IMR-90 (cell line): ENCODE results near the gene CCDC60. TPM values are rescaled to one million over a fixed set of nuclear protein-coding genes. Genes with fewer than 3 reads are reported as not detected.

Source experiments
- ATAC-seq: fragments of 200-7000 bp; cut with Tn5 transposase; 2 replicates; pipeline ENCODE4 v1.9.1; 2020; ENCODE audit warnings: low read depth, mild to moderate bottlenecking, moderate library complexity
- BruUV-seq: library from RNA; stranded (reverse); fragments of 400-500 nt; replicated peaks from 2 replicates; lab custom pipeline; 2021; lab: Mats Ljungman, UMichigan
- CTCF ChIA-PET: fragments of 300-600 bp; formaldehyde crosslinking; extraction: SDS; loops from one replicate; lab custom pipeline; 2021; ENCODE audit warnings: antibody characterized with exemption; lab: Yijun Ruan, JAX
- POLR2A ChIA-PET: fragments of 300-600 bp; sonication (Branson Sonifier 250); formaldehyde crosslinking; loops from one replicate; lab custom pipeline; 2022; ENCODE audit warnings: antibody characterized with exemption; ENCODE audit not compliant: unreplicated experiment; lab: Charles Lee
- DNase-seq: peaks from one replicate; pipeline ENCODE4 v3.0.0; 2013
- H2AFZ ChIP-seq: replicated peaks from 2 replicates; pipeline ENCODE3; 2013; ENCODE audit warnings: low read length, mild to moderate bottlenecking; ENCODE audit not compliant: poor library complexity
- H2AK5ac ChIP-seq: 2 replicates; pipeline ENCODE4 v1.6.1; 2013; ENCODE audit warnings: low read depth, low read length, inconsistent platforms
- H2AK9ac ChIP-seq: replicated peaks from 2 replicates; pipeline ENCODE3; 2013; ENCODE audit warnings: mild to moderate bottlenecking, low read depth, low read length, moderate library complexity; ENCODE audit not compliant: poor library complexity
- H2BK120ac ChIP-seq: 2 replicates; pipeline ENCODE4 v1.6.1; 2013; ENCODE audit warnings: low read depth, low read length, inconsistent platforms
- H2BK15ac ChIP-seq: 3 replicates; pipeline ENCODE4 v1.6.1; 2013; ENCODE audit warnings: low read depth, low read length, inconsistent platforms
- H2BK20ac ChIP-seq: 2 replicates; pipeline ENCODE4 v1.6.1; 2013; ENCODE audit warnings: low read depth, mild to moderate bottlenecking, inconsistent platforms, low read length, moderate library complexity
- H2BK5ac ChIP-seq: 2 replicates; pipeline ENCODE4 v1.6.1; 2013; ENCODE audit warnings: mild to moderate bottlenecking, low read depth, low read length, inconsistent platforms; ENCODE audit not compliant: poor library complexity, severe bottlenecking
- H3K14ac ChIP-seq: replicated peaks from 2 replicates; pipeline ENCODE4 v1.6.1; 2013; ENCODE audit warnings: low read depth, low read length, inconsistent platforms
- H3K18ac ChIP-seq: 2 replicates; pipeline ENCODE4 v1.6.1; 2013; ENCODE audit warnings: low read depth, low read length, control low read depth
- H3K23ac ChIP-seq: 2 replicates; pipeline ENCODE4 v1.6.1; 2013; ENCODE audit warnings: low read depth, low read length, inconsistent platforms
- H3K27ac ChIP-seq: 2 replicates; pipeline ENCODE4 v1.5.1; 2013; ENCODE audit warnings: mild to moderate bottlenecking, control low read depth, low read length; ENCODE audit not compliant: insufficient read depth
- H3K27me3 ChIP-seq: 2 replicates; pipeline ENCODE4 v1.6.1; 2013; ENCODE audit warnings: low read length; ENCODE audit not compliant: control insufficient read depth, insufficient read depth
- H3K36me3 ChIP-seq: 2 replicates; pipeline ENCODE4 v1.6.1; 2013; ENCODE audit warnings: low read length, mixed read lengths; ENCODE audit not compliant: control insufficient read depth, insufficient read depth
- H3K4ac ChIP-seq: 2 replicates; pipeline ENCODE4 v1.6.1; 2013; ENCODE audit warnings: low read depth, low read length, inconsistent platforms
- H3K4me1 ChIP-seq: 2 replicates; pipeline ENCODE4 v1.6.1; 2013; ENCODE audit warnings: low read length, mixed read lengths; ENCODE audit not compliant: control insufficient read depth, insufficient read depth
- H3K4me2 ChIP-seq: 2 replicates; pipeline ENCODE4 v1.6.1; 2013; ENCODE audit warnings: low read depth, mild to moderate bottlenecking, control low read depth, low read length, moderate library complexity
- H3K4me3 ChIP-seq: 2 replicates; pipeline ENCODE4 v1.5.1; 2013; ENCODE audit warnings: low read depth, mild to moderate bottlenecking, control low read depth, low read length, moderate library complexity; ENCODE audit not compliant: insufficient read depth
- H3K56ac ChIP-seq: 2 replicates; pipeline ENCODE4 v1.6.1; 2013; ENCODE audit warnings: low read length, inconsistent platforms; ENCODE audit not compliant: insufficient read depth; ENCODE audit errors: extremely low read depth
- H3K79me1 ChIP-seq, 2 experiments: 2 replicates each; pipeline ENCODE4 v1.6.1; 2013; ENCODE audit warnings: low read length in 2 of 2, inconsistent platforms in 1 of 2, low read depth in 1 of 2
- H3K9ac ChIP-seq: 2 replicates; pipeline ENCODE4 v1.6.1; 2013; ENCODE audit warnings: low read depth, low read length, control low read depth
- H3K9me1 ChIP-seq: 2 replicates; pipeline ENCODE4 v1.6.1; 2013; ENCODE audit warnings: low read length, inconsistent platforms; ENCODE audit not compliant: insufficient read depth
- H3K9me3 ChIP-seq: 2 replicates; pipeline ENCODE4 v1.6.1; 2013; ENCODE audit warnings: low read length; ENCODE audit not compliant: control insufficient read depth, insufficient read depth
- H4K20me1 ChIP-seq: 2 replicates; pipeline ENCODE4 v1.6.1; 2013; ENCODE audit warnings: low read length, inconsistent platforms; ENCODE audit not compliant: insufficient read depth
- H4K5ac ChIP-seq: 2 replicates; pipeline ENCODE4 v1.6.1; 2013; ENCODE audit warnings: mild to moderate bottlenecking, low read depth, low read length, control low read depth
- H4K8ac ChIP-seq, 2 experiments: 2 replicates each; pipeline ENCODE4 v1.6.1; 2013; ENCODE audit warnings: low read depth in 2 of 2, low read length in 2 of 2, control low read depth in 1 of 2, inconsistent platforms in 1 of 2
- H4K91ac ChIP-seq: 2 replicates; pipeline ENCODE4 v1.6.1; 2013; ENCODE audit warnings: low read depth, low read length, inconsistent platforms; ENCODE audit not compliant: insufficient read depth
- BHLHE40 ChIP-seq: fragments of 150-350 bp; IDR thresholded peaks from 2 replicates; pipeline ENCODE4 v1.6.1; 2016; ENCODE audit warnings: mild to moderate bottlenecking, low read depth, low read length
- CHD1 ChIP-seq: IDR thresholded peaks from 2 replicates; pipeline ENCODE4 v1.6.1; 2012; ENCODE audit warnings: low read depth, low read length, improper control_type of control experiment
- ELK1 ChIP-seq: fragments of 150-350 bp; IDR thresholded peaks from 2 replicates; pipeline ENCODE4 v1.6.1; 2016; ENCODE audit warnings: low read depth, mild to moderate bottlenecking, low read length, moderate library complexity, borderline replicate concordance
- FOS ChIP-seq: fragments of 150-350 bp; IDR thresholded peaks from 2 replicates; pipeline ENCODE4 v1.6.1; 2016; ENCODE audit warnings: low read depth, low read length
- MAZ ChIP-seq: IDR thresholded peaks from 2 replicates; pipeline ENCODE4 v1.6.1; 2012; ENCODE audit warnings: low read depth, mild to moderate bottlenecking, low read length, improper control_type of control experiment, moderate library complexity, borderline replicate concordance
- RFX5 ChIP-seq: IDR thresholded peaks from 2 replicates; pipeline ENCODE4 v1.8.0; 2012; ENCODE audit warnings: low read depth, mild to moderate bottlenecking, low read length, moderate library complexity
- WGBS, 2 experiments: methylation state at CpG; one replicate each; pipeline versions ENCODE4 v1.1.5 to v1.1.7; 2013; ENCODE audit warnings: missing lambda C conversion rate in 2 of 2; ENCODE audit not compliant: insufficient read length in 1 of 2; ENCODE audit errors: extremely low coverage in 2 of 2; 5-methylcytosine and 5-hydroxymethylcytosine counted together
- dilution Hi-C: fragments of 300-500 bp; cut with HindIII; formaldehyde crosslinking; loops from one replicate; pipeline ENCODE4 v1.14.3; 2018; ENCODE audit warnings: low sequenced_read_pairs; ENCODE audit not compliant: unreplicated experiment
- in situ Hi-C: fragments of 300-500 bp; cut with MboI; formaldehyde crosslinking; loops from 3 replicates; pipeline ENCODE4 v1.14.3; 2019; ENCODE audit warnings: low sequenced_read_pairs, inconsistent platforms, mixed read lengths
- intact Hi-C: fragments of 100-400 bp; cut with micrococcal nuclease; formaldehyde crosslinking; loops from 2 replicates; pipeline ENCODE4 v1.10.0; 2022
- polyA plus RNA-seq, 3 experiments: library from polyadenylated mRNA; depleted of rRNA; stranded (reverse); fragments of >200 nt; gene quantifications; 2 replicates each; pipeline ENCODE4 v1.2.3, GENCODE V29; 2012; ENCODE audit warnings: low replicate concordance in 1 of 3
- total RNA-seq: library from RNA; depleted of rRNA; stranded (reverse); fragments of >200 nt; gene quantifications from 2 replicates; pipeline ENCODE4 v1.2.3, GENCODE V29; 2012

Gene CCDC60
- total and polyA plus RNA-seq, 2 of the 4 experiments (the other 2 are of a cell fraction) = not detected

DNA sequence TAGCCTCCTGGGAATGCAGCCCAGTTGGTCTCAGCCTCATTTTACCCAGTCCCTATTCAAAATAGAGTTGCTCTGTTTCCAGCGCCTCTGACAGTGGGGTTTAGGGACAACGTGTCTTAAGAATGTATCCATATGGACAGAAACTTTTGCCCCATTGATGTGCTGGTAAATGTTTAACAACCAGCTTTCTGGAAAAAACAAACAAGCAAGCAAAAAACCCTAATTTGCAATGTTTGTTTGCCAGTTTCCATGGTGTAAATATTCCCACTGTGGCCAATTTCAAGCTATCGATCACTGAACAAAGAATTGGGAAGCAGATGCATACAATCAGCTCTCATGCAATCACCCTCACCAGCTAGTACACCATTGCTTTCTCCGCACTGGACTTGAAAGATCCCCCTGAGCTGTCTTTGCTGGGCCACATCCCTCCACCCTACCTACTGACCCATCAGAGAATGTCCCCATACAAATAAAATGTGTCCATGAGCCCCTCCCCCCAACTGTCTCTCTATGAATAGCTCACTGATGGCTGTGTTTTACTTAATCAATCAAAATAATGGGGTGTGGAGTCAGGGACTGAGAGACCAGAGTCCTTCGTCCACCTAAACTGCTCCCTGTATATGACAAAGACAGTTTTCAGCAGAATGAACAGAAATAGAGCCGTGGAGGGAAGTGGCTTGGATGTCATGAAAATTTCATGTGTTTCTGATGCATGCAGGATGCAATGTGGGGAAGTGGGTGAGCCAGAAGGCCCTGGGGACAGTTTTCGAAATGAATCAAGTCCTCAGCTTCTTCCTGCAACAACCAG is 40.8 kb downstream of the CCDC60 start:
- no peak overlapping the region for H2AK5ac ChIP-seq
- no peaks in the 10 kb centered on the region for H3K36me3 ChIP-seq
- intact Hi-C loops (no loop called here), in situ Hi-C loops (no loop called here), dilution Hi-C loops (no loop called here)
- no peaks in the 10 kb centered on the region for H3K9me1 ChIP-seq
- H2AK9ac ChIP-seq = no peak overlapping the region
- H2BK15ac ChIP-seq = no peak overlapping the region
- no peaks in the 10 kb centered on the region for H3K27me3 ChIP-seq
- no peak overlapping the region for H3K18ac ChIP-seq
- H3K56ac ChIP-seq = no peak overlapping the region
- no peaks in the 10 kb centered on the region for H3K4me1 ChIP-seq
- no peak overlapping the region for H3K4ac ChIP-seq
- no peaks in the 10 kb centered on the region for H4K20me1 ChIP-seq
- no peak overlapping the region for H4K8ac ChIP-seq
- no TSS peak for BruUV-seq
- no peak overlapping the region for H2BK120ac ChIP-seq
- no peak overlapping the region for H4K5ac ChIP-seq
- no peak overlapping the region for H3K9ac ChIP-seq
- ATAC-seq (no peak), DNase-seq (no peak)
- H4K91ac ChIP-seq = no peak overlapping the region
- H3K27ac ChIP-seq = no peak overlapping the region
- H3K79me1 ChIP-seq = no peaks in the 10 kb centered on the region
- H2BK20ac ChIP-seq = no peak overlapping the region
- no peak overlapping the region for H3K23ac ChIP-seq
- H3K9me3 ChIP-seq = peaks cover 20% of the 10 kb centered on the region
- H2BK5ac ChIP-seq = no peak overlapping the region
- no peak overlapping the region for H3K4me3 ChIP-seq
- no peak for TF ChIP-seq ELK1
- no peak for TF ChIP-seq CHD1
- TF ChIP-seq FOS = no peak
- TF ChIP-seq BHLHE40 = no peak
- TF ChIP-seq MAZ = no peak
- no peak for TF ChIP-seq RFX5
- ChIA-PET CTCF (no interaction called here), POLR2A (no interaction called here)
- no peak overlapping the region for H2AFZ ChIP-seq
- WGBS, 2 experiments = 18% methylated on average over 2 of the region's 7 CpGs; no CpG with 5 or more reads in 1 of the 2 experiments
- H3K4me2 ChIP-seq = no peak overlapping the region
- H3K14ac ChIP-seq = no peak overlapping the region
